Gastrocnemius medialis (tissue), 4 donors: Measurements from ENCODE around the gene NIBAN1. TPM values are rescaled to one million over a fixed set of nuclear protein-coding genes. Genes with fewer than 3 reads are reported as not detected.

Source experiments
- ATAC-seq, 2 donors: fragments of 150-250 bp; one replicate each; pipeline ENCODE4 v1.9.1; 2016
- DNase-seq, 2 donors: peaks; one replicate each; pipeline ENCODE4 v3.0.0-alpha.2; 2019
- H3K27ac ChIP-seq, 4 donors: fragments of 200-600 bp; sonication (generic); 1 replicate in 1 of 4; 2 replicates in 3 of 4; pipeline ENCODE4 v1.5.1; 2016 to 2018; ENCODE audit warnings: mild to moderate bottlenecking in 2 of 4, moderate library complexity in 1 of 4
- H3K27me3 ChIP-seq, 3 donors: fragments of 200-600 bp; sonication (generic) in 2 of 3; 1 replicate in 1 of 3; 2 replicates in 2 of 3; pipeline versions ENCODE4 v1.5.1 to v1.6.0; 2016 to 2019; ENCODE audit warnings: mild to moderate bottlenecking in 1 of 3, moderate library complexity in 1 of 3
- H3K36me3 ChIP-seq, 2 donors: fragments of 200-600 bp; sonication (generic) in 1 of 2; one replicate each; pipeline ENCODE4 v1.5.1; 2017 to 2018
- H3K4me1 ChIP-seq, 2 donors: fragments of 200-600 bp; sonication (generic) in 1 of 2; one replicate each; pipeline ENCODE4 v1.5.1; 2016 to 2017; ENCODE audit warnings: mild to moderate bottlenecking in 2 of 2
- H3K4me3 ChIP-seq, 4 donors: fragments of 200-600 bp; sonication (generic) in 3 of 4; 1 replicate in 1 of 4; 2 replicates in 3 of 4; pipeline ENCODE4 v1.5.1; 2016 to 2019; ENCODE audit warnings: mild to moderate bottlenecking in 2 of 4
- H3K9me3 ChIP-seq, 3 donors: fragments of 200-600 bp; sonication (generic) in 2 of 3; 1 replicate in 1 of 3; 2 replicates in 2 of 3; pipeline ENCODE4 v1.5.1; 2016 to 2019
- CTCF ChIP-seq, 5 experiments: fragments of 450-650 bp in 3 of 5; fragments of 200-600 bp in 2 of 5; sonication (generic) in 2 of 5; IDR thresholded peaks in 4 of 5; conservative IDR thresholded peaks in 1 of 5; 1 replicate in 4 of 5; 2 replicates in 1 of 5; pipeline ENCODE4 v1.5.1; 2016 to 2019; ENCODE audit warnings: antibody characterized with exemption in 5 of 5, mild to moderate bottlenecking in 3 of 5, moderate library complexity in 3 of 5
- POLR2A ChIP-seq, 2 donors: fragments of 450-650 bp; IDR thresholded peaks; one replicate each; pipeline ENCODE4 v1.6.1; 2017; ENCODE audit warnings: antibody characterized with exemption in 2 of 2, mild to moderate bottlenecking in 2 of 2, moderate library complexity in 2 of 2
- in situ Hi-C, 4 donors: fragments of 200-750 bp; cut with MboI; loops; one replicate each; pipeline versions ENCODE4 v1.15.0 to v1.8.0; 2017; ENCODE audit warnings: low sequenced_read_pairs in 4 of 4
- intact Hi-C: fragments of 100-400 bp; cut with DNase I; formaldehyde crosslinking; loops from one replicate; pipeline ENCODE4 v1.15.1; 2023; ENCODE audit warnings: low total_unique reads
- total RNA-seq, 4 donors: library from RNA; depleted of rRNA; stranded (reverse); fragments of >200 nt; gene quantifications; one replicate each; pipeline versions ENCODE4 v1.1.0 to v1.2.3, GENCODE V29; 2016

NIBAN1 gene
- total RNA-seq, 4 donors from 2014 or later = 11.7 to 125 (median 19.7) TPM

DNA sequence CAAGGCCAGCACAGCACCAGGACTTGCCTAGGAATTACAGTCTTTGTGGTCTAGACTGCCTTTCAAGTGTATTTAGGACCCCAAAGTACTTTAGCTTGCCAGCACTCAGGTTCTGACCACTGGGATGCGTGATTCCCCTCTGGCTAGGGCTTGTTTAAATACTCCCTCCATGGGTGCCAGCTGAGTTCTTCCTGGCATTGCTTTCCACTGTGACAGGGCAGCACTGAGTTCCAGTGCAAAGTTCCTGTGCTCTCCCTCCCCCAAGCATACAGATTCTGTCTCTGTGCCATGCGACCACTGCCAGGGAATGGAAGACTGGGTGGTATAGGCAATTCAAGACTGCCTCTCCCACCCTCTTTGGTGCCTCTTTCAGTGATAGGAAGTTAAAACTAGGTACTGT, 45.9 kb downstream of the NIBAN1 start:
- H3K4me1 ChIP-seq = peaks cover 0 to 9% of the 10 kb centered on the region in 2 donors
- H3K27me3 ChIP-seq = no peaks in the 10 kb centered on the region
- ATAC-seq (no peak), DNase-seq (no peak)
- TF ChIP-seq CTCF (IDR thresholded peaks at IDR 0.05 in 4 of 5, conservative IDR thresholded peaks at IDR 0.05 in 1 of 5) = no peak
- no peak for TF ChIP-seq POLR2A (IDR thresholded peaks at IDR 0.05)
- in situ Hi-C loops = no loop called here
- no peaks in the 10 kb centered on the region for H3K9me3 ChIP-seq
- H3K36me3 ChIP-seq = no peaks in the 10 kb centered on the region
- no peak overlapping the region for H3K4me3 ChIP-seq
- intact Hi-C loops = no loop called here
- H3K27ac ChIP-seq = no peak overlapping the region

Other genes with a start within 250 kb of the NIBAN1 start
- 10 to 100 TPM; 18.1 to 51.1 (median 31.9) TPM for gene EDEM3, start 219.7 kb downstream of the NIBAN1 start, total RNA-seq
- 10 to 100 TPM in 1 of 4 donors, 1 to 10 TPM in 3; 5.4 to 11.0 (median 7.3) TPM for gene RNF2, start 71.0 kb upstream of the NIBAN1 start, total RNA-seq
- 10 to 100 TPM; 24.9 to 42.8 (median 30.0) TPM for gene TRMT1L, start 182.4 kb upstream of the NIBAN1 start, total RNA-seq
- gene SWT1, start 182.7 kb upstream of the NIBAN1 start, total RNA-seq = 1 to 10 TPM; 3.4 to 6.2 (median 4.6) TPM